WERI-Rb-1 (cell line): Measurements from ENCODE around the gene SLC17A4.
A peak's percentile ranks its signal among the peaks of the same experiment; 100 is the strongest.

Experiments used
- DNase-seq: peaks from one replicate; pipeline ENCODE4 v3.0.0-alpha.2; 2020
- H3K27ac ChIP-seq: fragments of 250-450 bp; sonication (Bioruptor Pico); 2 replicates; pipeline ENCODE4 v1.5.1; 2020; ENCODE audit warnings: mild to moderate bottlenecking, moderate library complexity
- H3K27me3 ChIP-seq: fragments of 250-450 bp; sonication (Bioruptor Pico); 2 replicates; pipeline ENCODE4 v1.5.1; 2021; ENCODE audit warnings: mild to moderate bottlenecking, low read depth, moderate library complexity; ENCODE audit not compliant: insufficient read depth, severe bottlenecking
- H3K36me3 ChIP-seq: fragments of 250-450 bp; sonication (Bioruptor Pico); 2 replicates; pipeline ENCODE4 v1.5.1; 2020; ENCODE audit warnings: mild to moderate bottlenecking, moderate library complexity
- H3K4me3 ChIP-seq: 2 replicates; pipeline ENCODE4 v1.5.1; 2011; ENCODE audit warnings: low read depth, mild to moderate bottlenecking, control low read depth, low read length
- H3K9me3 ChIP-seq: fragments of 250-450 bp; sonication (Bioruptor Pico); 2 replicates; pipeline ENCODE4 v1.5.1; 2021; ENCODE audit warnings: mild to moderate bottlenecking, moderate library complexity; ENCODE audit not compliant: severe bottlenecking
- CTCF ChIP-seq: IDR thresholded peaks from 2 replicates; pipeline ENCODE4 v1.5.1; 2011; ENCODE audit warnings: low read depth, mild to moderate bottlenecking, control low read depth, inconsistent platforms, low read length

SLC17A4 gene

GRCh38 chr6:25715794-25716193 lies 38.7 kb upstream of the SLC17A4 start:
- H3K36me3 ChIP-seq = no peaks in the 10 kb centered on the region
- peak; percentile 56 for DNase-seq
- H3K4me3 ChIP-seq = no peak overlapping the region
- no peak overlapping the region for H3K27ac ChIP-seq
- no peaks in the 10 kb centered on the region for H3K27me3 ChIP-seq
- no peak for TF ChIP-seq CTCF
- no peaks in the 10 kb centered on the region for H3K9me3 ChIP-seq

- TF ChIP-seq CTCF = no peak
- no peaks in the 10 kb centered on the region for H3K9me3 ChIP-seq
- no peak overlapping the region for H3K27ac ChIP-seq
- H3K36me3 ChIP-seq = no peaks in the 10 kb centered on the region
- no peak overlapping the region for H3K4me3 ChIP-seq
- DNase-seq = no peak
- no peaks in the 10 kb centered on the region for H3K27me3 ChIP-seq
Observed at GRCh38 chr6:25717866-25718740, 36.4 kb upstream of the SLC17A4 start.

- no peak overlapping the region for H3K4me3 ChIP-seq
- H3K27ac ChIP-seq = no peak overlapping the region
- TF ChIP-seq CTCF = no peak
- H3K9me3 ChIP-seq = no peaks in the 10 kb centered on the region
- H3K27me3 ChIP-seq = no peaks in the 10 kb centered on the region
- DNase-seq = no peak
- H3K36me3 ChIP-seq = no peaks in the 10 kb centered on the region
Observed at GRCh38 chr6:25726122-25726911, 28.2 kb upstream of the SLC17A4 start.

- DNase-seq = no peak
- Histone ChIP-seq H3K27me3 (no peaks in the 10 kb centered on the region), H3K4me3 (no peak overlapping the region), H3K27ac (no peak overlapping the region), H3K9me3 (no peaks in the 10 kb centered on the region), H3K36me3 (no peaks in the 10 kb centered on the region)
- TF ChIP-seq CTCF = no peak
Observed at GRCh38 chr6:25727028-25727427, 27.5 kb upstream of the SLC17A4 start.

GRCh38 chr6:25730907-25731306 lies 23.6 kb upstream of the SLC17A4 start:
- no peak overlapping the region for H3K4me3 ChIP-seq
- H3K27ac ChIP-seq = no peak overlapping the region
- DNase-seq = no peak
- no peak for TF ChIP-seq CTCF
- H3K9me3 ChIP-seq = no peaks in the 10 kb centered on the region
- H3K36me3 ChIP-seq = no peaks in the 10 kb centered on the region
- H3K27me3 ChIP-seq = no peaks in the 10 kb centered on the region
